GM12874 (cell line): ENCODE measurements around the gene NAALADL2.

Experiments used
- TF ChIP-seq, protein P1 (sequence below): IDR thresholded peaks from 2 replicates; pipeline ENCODE4 v1.5.1; 2011; ENCODE audit warnings: low read depth, mild to moderate bottlenecking, control low read depth, low read length, moderate library complexity; ENCODE audit not compliant: insufficient read depth

The NAALADL2 gene

DNA sequence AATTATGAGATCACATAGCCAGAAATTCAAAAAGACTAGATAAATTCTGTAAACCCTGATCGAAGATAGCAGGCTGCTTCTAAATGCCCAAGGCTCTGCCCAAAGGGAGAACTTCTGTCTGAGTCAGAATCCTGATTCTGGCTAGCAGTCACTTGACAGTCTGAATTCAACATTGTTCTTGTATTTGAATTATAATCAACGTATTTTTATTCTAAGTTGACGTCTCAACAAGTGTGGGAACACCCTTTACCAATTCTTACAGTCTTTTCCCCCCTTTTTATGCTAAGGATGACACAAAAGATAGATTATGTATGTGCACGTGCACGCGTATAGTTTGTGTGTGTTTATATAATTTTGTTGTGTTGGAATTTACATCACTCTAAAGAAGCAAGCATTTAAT lies 552.8 kb downstream of the NAALADL2 start:
- TF ChIP-seq, protein P1, sequence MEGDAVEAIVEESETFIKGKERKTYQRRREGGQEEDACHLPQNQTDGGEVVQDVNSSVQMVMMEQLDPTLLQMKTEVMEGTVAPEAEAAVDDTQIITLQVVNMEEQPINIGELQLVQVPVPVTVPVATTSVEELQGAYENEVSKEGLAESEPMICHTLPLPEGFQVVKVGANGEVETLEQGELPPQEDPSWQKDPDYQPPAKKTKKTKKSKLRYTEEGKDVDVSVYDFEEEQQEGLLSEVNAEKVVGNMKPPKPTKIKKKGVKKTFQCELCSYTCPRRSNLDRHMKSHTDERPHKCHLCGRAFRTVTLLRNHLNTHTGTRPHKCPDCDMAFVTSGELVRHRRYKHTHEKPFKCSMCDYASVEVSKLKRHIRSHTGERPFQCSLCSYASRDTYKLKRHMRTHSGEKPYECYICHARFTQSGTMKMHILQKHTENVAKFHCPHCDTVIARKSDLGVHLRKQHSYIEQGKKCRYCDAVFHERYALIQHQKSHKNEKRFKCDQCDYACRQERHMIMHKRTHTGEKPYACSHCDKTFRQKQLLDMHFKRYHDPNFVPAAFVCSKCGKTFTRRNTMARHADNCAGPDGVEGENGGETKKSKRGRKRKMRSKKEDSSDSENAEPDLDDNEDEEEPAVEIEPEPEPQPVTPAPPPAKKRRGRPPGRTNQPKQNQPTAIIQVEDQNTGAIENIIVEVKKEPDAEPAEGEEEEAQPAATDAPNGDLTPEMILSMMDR = no peak

DNA sequence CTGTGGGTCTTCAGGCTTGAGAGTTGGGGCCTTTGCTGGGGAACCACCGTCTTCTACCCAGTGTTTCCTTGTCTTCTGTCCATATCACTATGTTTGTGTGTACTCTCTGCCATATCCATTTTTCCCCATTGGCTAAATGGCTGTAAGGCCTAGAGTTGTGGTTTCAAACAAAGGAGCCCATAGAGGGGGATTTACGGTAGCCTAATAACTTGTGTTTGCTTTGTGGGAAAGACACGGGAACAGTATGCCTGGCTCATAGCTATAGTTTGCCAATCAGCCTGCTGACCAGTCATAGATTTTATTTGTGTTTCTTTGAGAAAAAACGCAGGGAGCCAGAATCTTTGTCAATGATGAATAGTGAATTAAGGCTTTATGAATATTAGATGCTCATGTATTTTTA lies 554.8 kb downstream of the NAALADL2 start:
- TF ChIP-seq, protein P1 = no peak

DNA sequence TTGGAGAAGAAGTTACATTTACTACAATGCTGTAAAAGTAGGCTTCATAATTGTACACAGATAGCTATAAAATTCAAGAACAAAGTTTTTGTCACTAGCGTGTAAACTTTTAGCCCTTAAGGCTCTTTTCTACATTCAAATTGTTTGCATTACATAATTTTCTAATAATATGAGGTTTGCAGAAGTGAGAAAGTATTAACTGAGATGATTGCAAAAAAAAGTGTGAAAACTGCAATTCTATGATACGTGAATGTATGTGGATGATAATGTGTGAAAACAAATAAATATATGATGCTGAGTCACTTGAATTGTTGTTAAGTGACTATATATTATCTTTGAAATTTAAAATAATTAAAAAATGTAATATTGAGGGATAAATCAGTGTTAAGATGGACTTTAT lies 557.5 kb downstream of the NAALADL2 start:
- TF ChIP-seq, protein P1 = no peak

DNA sequence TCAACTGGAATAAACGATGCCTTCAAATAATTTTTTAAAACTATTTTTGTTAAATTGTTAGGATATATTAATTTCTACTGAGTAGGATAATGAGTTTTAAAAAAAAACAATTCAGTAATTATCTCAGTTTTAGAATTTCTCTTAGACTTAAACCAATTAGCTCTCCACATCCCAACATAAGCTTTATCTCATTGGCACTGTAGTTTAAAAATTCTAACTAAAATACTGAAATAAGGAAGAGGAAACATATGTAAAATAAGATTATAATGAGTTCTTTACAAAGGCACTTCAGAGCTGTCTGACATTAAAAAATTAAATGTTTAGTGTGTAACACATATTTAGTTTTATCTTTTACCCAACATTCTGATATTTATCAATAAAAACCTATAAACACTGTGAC lies 558.3 kb downstream of the NAALADL2 start:
- TF ChIP-seq, protein P1 = no peak

DNA sequence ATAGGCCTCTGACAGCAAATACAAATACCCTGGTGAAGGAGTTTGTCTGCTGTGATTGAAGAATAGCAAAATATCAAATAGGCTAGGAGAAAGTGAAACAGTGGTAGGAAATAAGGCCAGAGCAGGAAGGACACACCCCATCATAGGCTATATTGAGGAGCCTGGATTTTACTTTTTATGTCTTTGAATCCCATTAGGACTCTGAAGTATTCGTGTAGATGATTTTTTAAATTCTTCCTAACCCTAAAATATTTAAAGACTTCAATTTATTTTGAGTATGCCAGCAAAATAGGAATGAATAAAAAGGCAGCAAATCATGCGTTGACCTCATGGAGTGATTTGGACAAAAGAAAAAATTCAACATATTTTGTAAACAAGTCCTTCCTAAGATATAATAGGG lies 562.8 kb downstream of the NAALADL2 start:
- TF ChIP-seq, protein P1 = no peak

DNA sequence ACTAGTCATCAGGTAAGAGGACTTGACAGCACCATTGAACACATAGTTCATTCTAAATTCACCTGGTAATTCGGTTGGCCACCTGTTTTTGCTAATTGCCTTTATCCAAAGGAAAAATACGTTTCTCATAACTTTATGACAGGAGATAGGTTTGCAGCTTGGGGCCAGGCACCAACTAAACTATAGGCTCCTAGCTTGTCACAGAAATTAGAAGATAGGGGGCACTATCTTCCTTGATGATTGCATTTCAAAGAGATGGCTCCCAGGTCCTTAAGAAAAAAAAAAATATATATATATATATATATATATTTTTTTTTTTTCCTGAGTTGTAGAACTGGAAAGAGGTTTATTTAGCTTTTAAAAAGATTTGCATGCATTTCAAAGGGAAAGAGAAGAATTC lies 563.6 kb downstream of the NAALADL2 start:
- TF ChIP-seq, protein P1 = no peak

DNA sequence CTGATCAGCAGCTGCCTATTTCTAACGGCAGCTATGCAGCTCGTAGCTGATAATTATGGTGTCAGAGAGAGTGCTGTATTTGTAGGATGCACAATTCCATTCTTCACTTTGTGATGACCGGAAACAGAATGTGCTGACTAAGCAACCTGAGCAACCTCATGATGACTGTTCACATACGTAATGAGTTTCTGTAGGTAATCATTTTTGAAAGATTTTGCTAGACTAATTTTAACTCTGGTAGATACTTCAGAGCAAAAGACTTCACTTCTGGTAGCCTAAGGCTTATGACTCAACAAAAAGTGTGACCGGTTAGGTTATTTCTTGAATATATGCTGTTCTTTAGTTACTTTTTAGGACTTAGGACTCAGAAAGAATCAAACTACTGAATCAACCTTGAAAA lies 567.7 kb downstream of the NAALADL2 start:
- TF ChIP-seq, protein P1 = no peak

DNA sequence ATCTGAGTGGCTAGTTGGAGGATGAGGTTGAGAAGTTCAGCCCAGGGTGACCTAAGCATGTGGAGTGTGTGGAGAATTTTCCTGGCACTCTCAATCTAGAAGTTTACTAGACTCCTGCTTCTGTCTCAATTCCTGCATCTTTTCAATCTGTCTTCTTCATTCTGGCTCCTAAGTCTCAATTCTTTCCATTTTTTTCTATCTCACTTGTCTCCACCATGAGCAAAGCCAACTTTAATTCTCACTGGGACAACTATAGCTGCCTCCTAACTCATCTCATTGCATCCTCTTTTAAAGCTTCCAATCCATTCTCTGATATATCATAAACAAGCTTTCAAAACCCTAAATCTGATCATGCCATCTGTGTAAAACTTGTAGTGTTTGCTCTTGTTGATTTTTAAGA lies 569.3 kb downstream of the NAALADL2 start:
- TF ChIP-seq, protein P1 = no peak
